Uterus (tissue), 4 donors: ENCODE measurements around the gene PLA1A. TPM values are rescaled to one million over a fixed set of nuclear protein-coding genes. Genes with fewer than 3 reads are reported as not detected.
"Not testable (repeated sequence)": the region's sequence is repeated elsewhere in the genome, so short reads cannot be mapped to it uniquely, and the experiment has no call there.

Source experiments
- DNase-seq, 2 donors: peaks; one replicate each; pipeline ENCODE4 v3.0.0-alpha.2; 2019 to 2020
- H3K27ac ChIP-seq, 2 donors: fragments of 200-600 bp; sonication (generic); 1 replicate in 1 of 2; 2 replicates in 1 of 2; pipeline ENCODE4 v1.5.1; 2016 to 2018
- H3K27me3 ChIP-seq, 2 donors: fragments of 200-600 bp; sonication (generic); one replicate each; pipeline ENCODE4 v1.5.1; 2018 to 2019; ENCODE audit warnings: control low read depth in 1 of 2
- H3K36me3 ChIP-seq, 2 donors: fragments of 200-600 bp; sonication (generic); one replicate each; pipeline ENCODE4 v1.5.1; 2019; ENCODE audit warnings: control low read depth in 1 of 2
- H3K4me1 ChIP-seq, 2 donors: fragments of 200-600 bp; sonication (generic); one replicate each; pipeline ENCODE4 v1.5.1; 2018 to 2019; ENCODE audit warnings: control low read depth in 1 of 2
- H3K4me3 ChIP-seq, 2 donors: fragments of 200-600 bp; sonication (generic); 1 replicate in 1 of 2; 2 replicates in 1 of 2; pipeline ENCODE4 v1.5.1; 2018 to 2019; ENCODE audit warnings: mild to moderate bottlenecking in 1 of 2
- H3K9me3 ChIP-seq, 2 donors: fragments of 200-600 bp; sonication (generic); one replicate each; pipeline ENCODE4 v1.5.1; 2019; ENCODE audit warnings: control low read depth in 1 of 2
- CTCF ChIP-seq, 4 experiments: fragments of 200-600 bp in 2 of 4; fragments of 450-650 bp in 2 of 4; sonication (generic) in 2 of 4; IDR thresholded peaks; one replicate each; pipeline ENCODE4 v1.5.1; 2016 to 2019; ENCODE audit warnings: antibody characterized with exemption in 4 of 4, mild to moderate bottlenecking in 2 of 4, moderate library complexity in 1 of 4
- POLR2A ChIP-seq, 2 donors: fragments of 450-650 bp; IDR thresholded peaks; one replicate each; pipeline ENCODE4 v1.6.1; 2016; ENCODE audit warnings: antibody characterized with exemption in 2 of 2, mild to moderate bottlenecking in 1 of 2, moderate library complexity in 1 of 2
- intact Hi-C: fragments of 100-400 bp; cut with DNase I; formaldehyde crosslinking; loops from one replicate; pipeline ENCODE4 v1.15.1; 2023; ENCODE audit warnings: low total_unique reads
- total RNA-seq, 4 donors: library from RNA; depleted of rRNA in 3 of 4; stranded (reverse); fragments of >200 nt in 3 of 4; gene quantifications; one replicate each; pipeline versions ENCODE4 v1.1.0 to v1.2.4, GENCODE V29; 2014 to 2023
- donor health status: DM: yes; HTN: yes; CAD: no.

PLA1A gene
- 10 to 100 TPM in 3 of 4 donors, not detected in 1; 11.9 to 37.1 (median 16.5) TPM for total RNA-seq

GRCh38 chr3:119597548-119598288 is at the start of gene PLA1A:
Gene PLA1A, plus strand, starts transcription at chr3:119597885. Its CDS starts 29 bp downstream, at chr3:119597914.
- no peak within 1 kb of the TSS for H3K4me3 ChIP-seq
- DNase-seq = no peak
- TF ChIP-seq POLR2A (IDR thresholded peaks at IDR 0.05) (no peak), CTCF (IDR thresholded peaks at IDR 0.05) (no peak)
- no peaks in the 10 kb centered on the region for H3K27me3 ChIP-seq
- no peaks in the 10 kb centered on the region for H3K4me1 ChIP-seq
- H3K27ac ChIP-seq = peak within 1 kb of the TSS; percentile 50 to 52
- intact Hi-C loops = no loop called here
- H3K9me3 ChIP-seq = no peaks in the 10 kb centered on the region
- no peaks in the 10 kb centered on the region for H3K36me3 ChIP-seq

- DNase-seq = no peak
- no peaks in the 10 kb centered on the region for H3K9me3 ChIP-seq
- H3K27me3 ChIP-seq = no peaks in the 10 kb centered on the region
- no peaks in the 10 kb centered on the region for H3K4me1 ChIP-seq
- H3K4me3 ChIP-seq = no peak overlapping the region
- intact Hi-C loops = no loop called here
- no peaks in the 10 kb centered on the region for H3K36me3 ChIP-seq
- no peak overlapping the region for H3K27ac ChIP-seq
- TF ChIP-seq POLR2A (IDR thresholded peaks at IDR 0.05) = no peak
- TF ChIP-seq CTCF (IDR thresholded peaks at IDR 0.05) = no peak
Observed at GRCh38 chr3:119548341-119548740, 49.3 kb upstream of the PLA1A start.

- intact Hi-C loops = no loop called here
- no peak for DNase-seq
- Histone ChIP-seq H3K4me3 (no peak overlapping the region), H3K36me3 (no peaks in the 10 kb centered on the region), H3K27ac (no peak overlapping the region), H3K9me3 (no peaks in the 10 kb centered on the region), H3K4me1 (no peaks in the 10 kb centered on the region), H3K27me3 (no peaks in the 10 kb centered on the region)
- TF ChIP-seq CTCF (IDR thresholded peaks at IDR 0.05) (no peak), POLR2A (IDR thresholded peaks at IDR 0.05) (no peak)
Observed at GRCh38 chr3:119550192-119550910, 47.3 kb upstream of the PLA1A start.

- Histone ChIP-seq H3K9me3 (no peaks in the 10 kb centered on the region), H3K4me1 (no peaks in the 10 kb centered on the region), H3K27ac (no peak overlapping the region), H3K36me3 (no peaks in the 10 kb centered on the region), H3K4me3 (no peak overlapping the region), H3K27me3 (no peaks in the 10 kb centered on the region)
- TF ChIP-seq CTCF (IDR thresholded peaks at IDR 0.05) (no peak), POLR2A (IDR thresholded peaks at IDR 0.05) (no peak)
- no peak for DNase-seq
- intact Hi-C loops = no loop called here
Observed at GRCh38 chr3:119551598-119551997, 46.1 kb upstream of the PLA1A start.

- H3K9me3 ChIP-seq, H3K36me3 ChIP-seq, H3K27ac ChIP-seq, DNase-seq, H3K27me3 ChIP-seq, H3K4me1 ChIP-seq, H3K4me3 ChIP-seq, intact Hi-C loops: not testable (repeated sequence)
Observed at GRCh38 chr3:119552928-119553327, 44.8 kb upstream of the PLA1A start.
